IPS-11a (cell line): ENCODE data around the gene WDR74.

Experiments
- H3K4me3 ChIP-seq: one replicate; pipeline ENCODE4 v1.5.1; 2013; ENCODE audit warnings: low read depth, low read length, control low read depth

The WDR74 gene

DNA sequence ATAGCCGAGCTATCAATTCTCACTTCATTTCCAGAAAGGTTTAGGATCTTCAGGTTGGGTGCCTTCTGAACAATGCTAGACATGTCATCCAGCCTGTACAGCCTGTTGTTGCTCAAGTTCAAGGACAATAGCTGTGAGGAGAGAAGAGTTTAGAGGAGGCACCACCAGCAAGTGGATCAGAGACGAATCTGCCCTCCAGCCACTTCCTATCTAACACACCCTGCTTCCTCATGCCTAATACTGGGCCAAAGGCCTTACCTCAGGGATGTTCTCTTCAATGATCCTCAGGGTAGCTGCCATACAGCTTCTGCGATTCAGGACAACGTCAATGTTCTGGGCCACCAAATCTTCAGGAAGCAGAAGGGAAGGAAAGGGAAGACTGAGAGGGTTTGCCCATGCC lies 38.3 kb downstream of the WDR74 start:
- no peak overlapping the region for H3K4me3 ChIP-seq

DNA sequence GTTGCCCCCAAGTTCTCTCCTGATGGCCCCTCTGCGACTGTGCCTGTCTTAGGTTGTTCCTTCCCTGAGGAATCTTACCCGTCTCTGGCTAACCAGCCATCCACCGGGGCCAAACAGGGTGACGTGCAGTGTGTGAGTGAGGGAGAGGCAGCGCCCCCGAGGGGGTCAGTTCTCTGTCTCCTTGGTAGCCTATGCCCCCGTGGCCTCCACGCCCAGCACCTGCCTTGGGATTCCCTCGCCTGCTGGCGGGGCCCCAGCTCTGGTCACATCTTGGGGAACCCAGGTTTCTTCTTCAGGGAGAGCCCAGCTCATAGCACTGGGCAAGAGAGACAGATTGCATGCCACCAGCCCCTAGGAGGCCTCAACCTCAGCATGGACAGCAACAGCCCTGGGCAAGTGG lies 39.9 kb downstream of the WDR74 start:
- H3K4me3 ChIP-seq, result no peak overlapping the region

DNA sequence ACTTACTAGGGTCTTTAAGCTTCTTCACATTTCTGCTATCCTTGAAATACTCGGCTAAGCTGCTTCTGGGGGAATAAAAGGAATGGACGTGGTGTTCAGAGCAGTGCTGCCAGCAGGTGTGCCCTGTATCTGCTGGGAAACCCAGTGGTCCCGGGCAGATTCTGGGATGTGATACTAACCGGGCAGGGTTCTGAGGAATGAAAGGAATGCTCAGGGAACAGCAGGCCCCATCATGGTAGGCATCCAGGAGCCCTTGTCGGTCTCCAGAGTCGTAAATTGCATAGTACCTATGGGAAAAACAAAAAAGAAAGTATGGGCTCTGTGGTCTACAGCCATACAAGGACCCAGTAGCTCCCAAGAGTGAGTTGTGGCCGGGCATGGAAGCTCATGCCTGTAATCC lies 43.1 kb downstream of the WDR74 start:
- no peak overlapping the region for H3K4me3 ChIP-seq

DNA sequence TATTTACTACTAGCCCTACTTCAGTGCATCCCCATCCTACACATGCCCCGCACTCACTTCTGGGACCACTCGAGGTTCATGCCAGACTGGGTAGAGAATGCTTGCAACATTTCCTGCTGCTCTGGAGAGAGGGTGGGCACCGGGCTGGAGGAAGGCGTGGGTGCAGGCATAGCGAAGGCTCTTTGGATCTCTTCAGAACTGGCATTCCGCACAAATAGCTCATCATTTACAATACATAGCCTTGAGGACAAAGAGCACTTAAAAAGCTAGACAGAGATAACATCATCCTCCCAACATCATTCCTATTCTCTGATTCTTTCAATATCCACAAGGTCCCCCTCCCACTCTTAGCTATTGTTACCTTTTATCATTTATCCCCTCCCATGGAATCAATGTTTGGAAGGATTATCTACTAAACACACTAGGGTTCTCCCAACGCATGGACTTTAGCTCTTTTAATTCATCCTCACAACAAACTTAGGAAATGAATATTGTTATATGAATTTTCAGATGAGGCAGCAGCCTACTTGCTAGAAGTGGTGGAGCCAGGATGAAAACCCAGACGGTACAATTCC lies 45.1 kb downstream of the WDR74 start:
- H3K4me3 ChIP-seq, result no peak overlapping the region

DNA sequence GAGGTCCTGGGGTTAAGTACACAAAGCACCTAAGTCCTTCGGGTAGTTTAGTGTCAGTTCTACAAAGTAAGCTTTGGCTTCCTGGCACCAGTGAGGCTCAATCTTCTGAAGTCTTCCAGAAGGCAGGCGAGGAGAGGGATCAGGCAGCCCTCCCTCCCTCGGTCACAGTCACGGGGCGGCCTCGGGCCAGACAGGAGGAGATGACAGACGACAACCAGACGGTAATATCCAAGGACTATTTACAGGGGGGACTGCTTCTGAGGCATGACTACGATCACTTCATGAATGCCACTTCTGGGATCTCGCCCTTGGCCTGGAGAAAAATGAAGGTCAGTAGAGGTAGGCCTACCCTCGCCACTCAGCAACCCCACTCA lies 47.2 kb downstream of the WDR74 start:
- peak overlapping the region; percentile 97 for H3K4me3 ChIP-seq

DNA sequence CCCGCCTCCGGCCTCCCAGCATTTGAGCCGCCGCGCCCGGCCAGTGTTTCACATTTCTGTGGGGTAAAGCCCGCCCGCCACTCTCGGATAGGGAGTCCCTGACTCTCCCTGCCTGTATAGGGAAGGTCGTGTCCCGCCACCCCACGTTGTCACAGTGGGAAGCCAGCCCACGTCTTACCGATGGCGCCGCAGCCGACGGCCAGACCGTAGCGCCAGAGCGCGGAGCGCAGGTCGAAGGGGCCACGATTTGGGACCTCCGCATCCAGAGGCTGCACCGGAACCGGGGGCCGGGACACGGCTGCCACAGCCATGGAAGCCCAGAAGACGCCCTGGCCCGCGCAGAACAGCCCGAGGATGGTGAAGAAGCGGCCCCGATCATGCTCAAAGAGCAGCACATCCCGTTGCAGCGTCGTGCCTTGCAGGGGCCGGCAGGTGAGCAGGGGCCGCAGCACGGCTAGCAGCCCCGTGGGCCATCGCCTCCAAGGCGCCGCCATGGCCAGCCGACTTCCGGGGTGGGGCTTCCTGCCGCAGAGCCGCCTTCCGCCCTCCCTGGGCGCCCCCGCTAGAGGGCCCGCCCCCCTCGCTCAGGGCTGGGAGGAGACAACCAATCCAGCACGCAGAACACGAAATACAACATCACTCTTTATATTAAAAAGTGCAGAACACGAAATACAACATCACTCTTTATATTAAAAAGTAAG lies 47.7 kb downstream of the WDR74 start, which contains the start of gene TMEM223:
TMEM223 (minus strand) TSS at position 506 of the 701 bp plus-strand sequence; CDS start at position 494, 12 bp downstream.
- H3K4me3 ChIP-seq, result peak within 1 kb of the TSS; percentile 97

DNA sequence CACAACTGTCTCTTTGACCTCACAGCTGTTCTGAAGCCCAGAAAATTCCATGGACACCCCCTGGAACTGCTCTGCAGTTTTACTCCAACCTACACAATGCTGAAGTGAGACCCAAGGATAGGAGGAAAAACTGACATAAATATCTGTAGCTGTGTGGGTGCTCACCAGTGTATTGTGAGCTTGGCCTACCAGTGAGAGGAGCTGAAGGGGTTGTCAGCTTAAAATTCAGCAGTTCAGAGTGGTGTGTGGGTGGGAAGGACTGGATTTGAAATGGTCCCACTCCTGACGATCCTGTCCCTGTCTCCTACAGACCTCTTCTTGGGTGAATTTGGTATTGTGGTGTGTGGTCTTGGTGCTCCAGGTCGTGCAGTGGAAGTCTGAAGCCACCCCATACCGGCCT lies 49.8 kb downstream of the WDR74 start:
- no peak overlapping the region for H3K4me3 ChIP-seq

DNA sequence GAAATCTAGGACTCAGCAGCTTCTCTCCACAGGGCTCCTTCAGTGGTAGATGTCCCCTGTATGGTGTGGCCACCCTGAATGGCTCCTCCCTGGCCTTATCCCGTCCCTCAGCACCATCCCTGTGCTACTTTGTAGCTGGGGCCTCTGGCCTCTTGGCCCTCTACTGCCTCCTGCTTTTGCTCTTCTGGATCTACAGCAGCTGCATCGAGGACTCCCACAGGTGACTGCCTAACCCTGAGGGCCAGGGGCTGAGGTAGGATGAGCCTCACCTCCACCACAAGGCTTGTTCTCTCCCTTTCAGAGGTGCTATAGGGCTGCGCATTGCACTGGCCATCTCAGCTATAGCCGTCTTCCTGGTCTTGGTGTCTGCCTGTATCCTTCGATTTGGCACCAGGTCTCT lies 50.4 kb downstream of the WDR74 start:
- no peak overlapping the region for H3K4me3 ChIP-seq

DNA sequence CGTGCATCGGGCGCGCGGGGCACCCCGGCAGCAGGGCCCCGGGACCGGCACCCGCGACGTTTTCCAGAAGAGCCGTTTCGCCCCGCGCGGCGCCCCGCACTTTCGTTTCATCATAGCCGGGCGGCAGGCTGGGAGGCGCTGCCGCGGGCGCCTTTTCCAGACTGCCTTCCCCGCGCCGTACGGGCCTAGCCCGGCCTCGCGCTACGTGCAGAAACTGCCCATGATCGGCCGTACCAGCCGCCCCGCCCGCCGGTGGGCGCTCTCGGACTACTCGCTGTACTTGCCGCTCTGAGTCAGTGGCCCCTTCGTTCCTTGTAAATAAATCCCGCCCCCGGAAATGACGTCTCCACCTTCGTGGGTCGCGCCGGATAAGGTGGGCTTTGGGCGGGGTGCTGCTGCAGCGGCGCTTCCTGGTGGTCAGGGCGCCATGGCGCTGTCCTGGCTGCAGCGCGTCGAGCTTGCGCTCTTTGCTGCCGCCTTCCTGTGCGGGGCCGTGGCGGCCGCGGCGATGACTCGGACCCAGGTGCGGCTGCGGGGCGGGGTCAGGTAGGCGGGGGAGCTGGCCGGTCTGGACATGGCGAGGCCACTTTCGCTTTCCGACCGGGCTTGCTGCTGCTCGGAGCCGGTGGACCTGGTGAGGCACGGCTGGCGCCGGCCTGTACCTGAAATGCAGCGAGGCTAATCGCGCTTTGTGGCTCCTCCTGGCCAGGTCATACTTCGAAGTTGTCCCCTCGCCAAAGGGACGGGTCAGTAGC lies 52.2 kb downstream of the WDR74 start, which contains the start of gene TMEM179B:
TMEM179B (plus strand) TSS at position 398 of the 755 bp plus-strand sequence; CDS start at position 428, 30 bp downstream.
- peak within 1 kb of the TSS; percentile 95 for H3K4me3 ChIP-seq

DNA sequence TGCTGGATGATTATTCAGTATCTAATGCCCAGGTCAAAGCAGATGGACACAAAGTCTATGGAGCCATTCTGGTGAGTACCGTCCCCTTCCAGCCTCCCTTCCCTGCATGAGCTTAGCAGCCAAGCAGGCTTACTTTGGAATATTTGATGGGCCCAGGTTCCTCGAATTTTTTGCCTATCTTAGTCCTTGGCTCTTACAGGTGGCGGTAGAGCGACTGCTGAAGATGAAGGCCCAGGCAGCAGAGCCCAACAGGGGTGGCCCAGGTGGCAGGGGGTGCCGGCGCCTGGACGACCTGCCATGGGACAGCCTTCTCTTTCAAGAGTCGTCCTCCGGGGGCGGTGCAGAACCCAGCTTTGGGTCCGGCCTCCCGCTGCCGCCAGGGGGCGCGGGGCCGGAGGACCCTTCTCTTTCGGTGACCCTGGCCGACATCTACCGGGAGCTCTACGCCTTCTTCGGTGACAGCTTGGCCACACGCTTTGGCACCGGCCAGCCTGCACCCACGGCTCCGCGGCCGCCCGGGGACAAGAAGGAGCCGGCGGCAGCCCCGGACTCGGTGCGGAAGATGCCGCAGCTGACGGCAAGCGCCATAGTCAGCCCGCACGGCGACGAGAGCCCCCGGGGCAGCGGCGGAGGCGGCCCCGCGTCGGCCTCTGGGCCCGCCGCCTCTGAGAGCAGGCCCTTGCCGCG lies 52.9 kb downstream of the WDR74 start:
- H3K4me3 ChIP-seq, result peak overlapping the region; percentile 95
